GM21526 (cell line): ENCODE measurements around the gene KIF7.
"Not testable (repeated sequence)": the region's sequence is repeated elsewhere in the genome, so short reads cannot be mapped to it uniquely, and the experiment has no call there.

ENCODE experiments used
- ATAC-seq: cut with Tn5 transposase; IDR thresholded peaks from one replicate; pipeline ENCODE4 v1.9.1; 2021; ENCODE audit warnings: moderate library complexity; ENCODE audit not compliant: unreplicated experiment, low FRiP score

The KIF7 gene

GRCh38 chr15:89625716-89626115 lies 29.6 kb downstream of the KIF7 start:
- ATAC-seq: no peak

GRCh38 chr15:89623165-89623564 lies 32.1 kb downstream of the KIF7 start:
- ATAC-seq: no peak

DNA sequence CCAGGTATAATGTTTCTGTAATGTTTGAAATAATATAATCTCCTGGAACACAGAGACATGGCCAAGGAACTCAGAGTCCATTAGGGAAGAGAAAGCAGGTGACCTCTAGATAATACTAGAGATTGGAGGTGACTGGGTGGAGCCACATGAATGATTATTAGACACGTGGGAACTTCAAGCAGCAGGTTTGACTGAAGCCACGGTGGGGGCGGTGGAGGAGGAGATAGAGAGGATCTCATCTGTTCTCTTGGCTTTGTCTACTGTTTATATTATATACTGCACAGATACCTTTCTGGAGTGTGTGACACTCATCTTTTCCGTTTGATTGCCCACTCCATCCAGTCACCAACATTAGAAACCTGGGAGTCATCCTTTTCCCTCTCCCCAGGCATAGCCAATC lies 33.7 kb downstream of the KIF7 start:
- ATAC-seq: no peak

- no peak for ATAC-seq
These were observed 39.0 kb downstream of the KIF7 start for GRCh38 chr15:89616228-89616627.

DNA sequence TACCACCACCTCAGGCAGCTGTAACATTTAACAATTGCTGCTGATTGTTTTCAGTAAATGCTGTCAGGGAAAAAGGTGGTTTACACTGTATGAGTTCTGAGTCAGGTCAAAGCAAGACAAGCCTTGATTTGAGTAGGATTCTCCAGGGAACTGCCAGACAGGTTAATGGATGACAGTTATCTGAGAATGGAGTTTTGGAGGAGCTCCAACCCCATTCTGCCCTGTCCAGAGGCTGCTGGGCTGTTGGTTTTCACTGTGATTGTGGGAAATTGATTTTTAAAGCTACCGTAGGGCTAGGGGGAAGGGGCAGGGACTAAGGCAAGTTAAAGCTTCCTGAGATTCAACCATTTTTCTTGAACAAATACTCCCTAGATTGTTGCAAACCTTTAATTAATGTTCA lies 40.1 kb downstream of the KIF7 start:
- ATAC-seq: no peak

DNA sequence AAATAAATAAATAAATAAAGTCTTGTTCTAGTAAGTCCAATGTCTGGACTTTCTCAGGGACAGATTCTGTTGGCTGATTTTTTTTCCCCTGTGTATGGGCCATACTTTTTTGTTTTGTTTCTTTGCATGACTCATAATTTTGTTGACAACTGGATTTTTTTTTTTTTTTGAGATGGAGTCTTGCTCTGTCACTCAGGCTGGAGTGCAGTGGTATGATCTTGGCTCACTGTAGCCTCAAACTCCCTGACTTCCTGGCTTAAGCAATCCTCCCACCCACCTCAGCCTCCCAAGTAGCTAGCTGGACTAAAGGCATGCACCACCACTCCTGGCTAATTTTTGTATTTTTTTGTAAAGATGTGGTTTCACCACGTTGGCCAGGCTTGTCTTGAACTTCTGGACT lies 41.1 kb downstream of the KIF7 start:
- no peak for ATAC-seq

- ATAC-seq: no peak
These were observed 42.2 kb downstream of the KIF7 start for GRCh38 chr15:89613031-89613430.

- no peak for ATAC-seq
These were observed 44.0 kb downstream of the KIF7 start for GRCh38 chr15:89611317-89611716.

DNA sequence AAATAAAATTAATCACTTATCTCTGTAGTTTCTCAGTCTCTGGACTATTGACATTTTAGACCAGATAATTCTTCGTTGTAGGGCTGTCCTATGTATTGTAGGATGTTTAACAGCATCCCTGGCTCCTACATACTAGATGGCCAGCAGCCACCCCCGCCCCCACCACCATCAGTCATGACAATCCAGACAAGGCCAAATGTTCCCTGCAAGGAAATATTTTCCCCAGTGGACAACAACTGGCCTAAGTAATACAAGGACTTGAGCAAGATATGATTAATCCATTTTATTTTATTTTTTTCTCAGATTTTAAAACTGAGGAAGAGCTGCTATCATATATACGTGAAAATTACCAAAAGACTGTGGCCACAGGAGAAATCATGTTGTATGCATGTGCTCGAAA lies 56.2 kb downstream of the KIF7 start:
- ATAC-seq: no peak

- ATAC-seq: no peak
These were observed 62.2 kb downstream of the KIF7 start for GRCh38 chr15:89593018-89593417.

GRCh38 chr15:89591834-89592233 lies 63.4 kb downstream of the KIF7 start:
- no peak for ATAC-seq

- no peak for ATAC-seq
These were observed 67.3 kb downstream of the KIF7 start for GRCh38 chr15:89587955-89588354.

DNA sequence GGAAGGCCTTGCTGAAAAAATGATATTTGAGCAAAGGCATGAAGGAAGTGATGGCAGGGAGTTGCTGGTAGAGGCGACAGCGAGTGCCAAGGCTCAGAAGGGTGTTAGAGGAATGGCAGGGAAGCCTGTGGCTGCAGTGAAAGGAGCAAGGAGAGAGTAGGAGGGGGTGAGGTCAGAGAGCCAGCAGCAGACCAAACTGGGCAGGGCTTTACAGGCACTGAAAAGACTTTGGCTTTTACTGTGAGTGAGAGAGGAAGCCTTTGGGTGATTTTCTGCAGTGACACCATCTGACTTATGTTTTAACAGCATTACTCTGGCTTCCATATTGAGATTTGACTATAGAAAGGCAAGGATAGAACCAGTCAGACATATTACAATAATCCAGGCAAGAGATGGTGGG lies 68.6 kb downstream of the KIF7 start:
- ATAC-seq: no peak

DNA sequence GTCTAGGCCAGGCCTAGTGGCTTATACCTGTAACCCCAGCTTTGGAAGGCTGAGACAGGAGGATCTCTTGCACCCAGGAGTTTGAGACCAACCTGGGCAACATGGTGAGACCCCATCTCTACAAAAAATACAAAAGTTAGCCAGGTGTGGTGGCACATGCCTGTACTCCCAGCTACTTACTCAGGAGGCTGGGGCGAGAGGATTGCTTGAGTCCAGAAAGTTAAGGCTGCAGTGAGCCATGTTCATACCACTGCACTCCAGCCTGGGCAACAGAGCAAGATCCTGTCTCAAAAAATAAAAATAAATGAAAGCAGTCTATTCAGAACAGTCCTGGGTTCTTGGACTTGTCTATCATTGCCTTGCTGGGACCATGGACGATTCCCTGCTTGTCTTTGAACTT lies 74.5 kb downstream of the KIF7 start:
- not testable (repeated sequence) for ATAC-seq

DNA sequence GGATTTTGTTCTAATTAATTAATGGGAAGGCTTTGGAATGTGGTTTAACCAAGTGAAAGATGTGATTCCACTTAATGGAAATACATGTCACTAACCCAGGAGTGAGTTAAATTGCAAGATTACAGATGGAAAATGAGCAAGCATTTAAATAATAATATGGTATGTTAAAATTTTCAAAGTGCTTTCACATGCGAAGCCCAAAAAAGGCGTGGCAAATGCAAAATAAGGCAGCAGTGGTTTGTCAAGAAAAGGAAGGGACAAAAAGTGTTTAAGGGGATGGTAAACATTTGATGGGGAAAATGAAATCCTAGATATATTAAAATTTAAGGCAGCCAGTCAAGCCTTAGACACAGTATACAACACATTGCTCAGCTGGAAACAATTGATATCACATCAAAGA lies 77.1 kb downstream of the KIF7 start:
- no peak for ATAC-seq
